GM23338 (cell line): ENCODE measurements around the gene LRMDA. TPM values are rescaled to one million over a fixed set of nuclear protein-coding genes. Genes with fewer than 3 reads are reported as not detected.

ENCODE experiments used
- ATAC-seq: fragments of 200-7000 bp; cut with Tn5 transposase; 3 replicates; pipeline ENCODE4 v1.9.1; 2020
- DNase-seq: peaks from one replicate; pipeline ENCODE4 v3.0.0-alpha.2; 2015; ENCODE audit warnings: low spot score
- H2AFZ ChIP-seq: fragments of 200-600 bp; sonication (generic); 2 replicates; pipeline ENCODE4 v1.8.0; 2016; ENCODE audit warnings: antibody characterized with exemption, mild to moderate bottlenecking, moderate library complexity
- H3F3A ChIP-seq: fragments of 200-600 bp; sonication (generic); replicated peaks from 2 replicates; pipeline ENCODE4 v1.8.0; 2017; ENCODE audit warnings: antibody characterized with exemption, mixed run types, low read depth
- H3K27ac ChIP-seq: fragments of 200-600 bp; sonication (generic); 2 replicates; pipeline ENCODE4 v1.6.1; 2016; ENCODE audit warnings: low read depth
- H3K27me3 ChIP-seq: fragments of 200-600 bp; sonication (generic); 2 replicates; pipeline ENCODE4 v1.8.0; 2016; ENCODE audit warnings: mild to moderate bottlenecking, mixed run types, moderate library complexity; ENCODE audit not compliant: insufficient read depth
- H3K36me3 ChIP-seq: fragments of 200-600 bp; sonication (generic); 2 replicates; pipeline ENCODE4 v1.8.0; 2016; ENCODE audit warnings: mild to moderate bottlenecking; ENCODE audit not compliant: insufficient read depth
- H3K4me1 ChIP-seq: fragments of 200-600 bp; sonication (generic); 2 replicates; pipeline ENCODE4 v1.8.0; 2016; ENCODE audit warnings: mild to moderate bottlenecking, moderate library complexity; ENCODE audit not compliant: insufficient read depth
- H3K4me2 ChIP-seq: fragments of 200-600 bp; sonication (generic); 2 replicates; pipeline ENCODE4 v1.7.1; 2017; ENCODE audit warnings: mixed run types
- H3K4me3 ChIP-seq: fragments of 200-600 bp; sonication (generic); 2 replicates; pipeline ENCODE4 v1.6.1; 2016; ENCODE audit warnings: mixed run types
- H3K79me2 ChIP-seq: fragments of 200-600 bp; sonication (generic); replicated peaks from 2 replicates; pipeline ENCODE4 v1.8.0; 2017; ENCODE audit warnings: mild to moderate bottlenecking; ENCODE audit not compliant: insufficient read depth
- H3K9me2 ChIP-seq: fragments of 200-600 bp; sonication (generic); 2 replicates; pipeline ENCODE4 v1.8.0; 2017; ENCODE audit not compliant: insufficient read depth
- H4K20me1 ChIP-seq: fragments of 200-600 bp; sonication (generic); replicated peaks from 2 replicates; pipeline ENCODE4 v1.8.0; 2017; ENCODE audit warnings: mild to moderate bottlenecking; ENCODE audit not compliant: insufficient read depth
- H3K27ac Mint-ChIP-seq: 2 replicates; pipeline ENCODE4 v1.8.0; 2020; ENCODE audit warnings: inconsistent platforms, mild to moderate bottlenecking, moderate library complexity, mixed read lengths
- H3K27me3 Mint-ChIP-seq: 3 replicates; pipeline ENCODE4 v1.8.0; 2022; ENCODE audit warnings: low read depth, mild to moderate bottlenecking, moderate library complexity, mixed read lengths, inconsistent platforms; ENCODE audit not compliant: insufficient read depth, poor library complexity
- H3K36me3 Mint-ChIP-seq: 3 replicates; pipeline ENCODE4 v1.8.0; 2021; ENCODE audit warnings: low read depth, mild to moderate bottlenecking, inconsistent platforms, moderate library complexity, mixed read lengths
- H3K4me1 Mint-ChIP-seq: 3 replicates; pipeline ENCODE4 v1.8.0; 2020; ENCODE audit warnings: mild to moderate bottlenecking, inconsistent platforms, mixed read lengths
- H3K4me3 Mint-ChIP-seq: 3 replicates; pipeline ENCODE4 v1.8.0; 2021; ENCODE audit warnings: moderate library complexity, mild to moderate bottlenecking, inconsistent platforms, mixed read lengths
- H3K9me3 Mint-ChIP-seq: 3 replicates; pipeline ENCODE4 v1.8.0; 2020; ENCODE audit warnings: moderate library complexity, mild to moderate bottlenecking, inconsistent platforms, mixed read lengths
- CREB1 ChIP-seq: fragments of 250-450 bp; sonication (Bioruptor Pico); IDR thresholded peaks from 2 replicates; pipeline ENCODE4 v1.5.0; 2020; ENCODE audit warnings: low read depth, mild to moderate bottlenecking, moderate library complexity
- EZH2 ChIP-seq: fragments of 200-600 bp; sonication (generic); IDR thresholded peaks from one replicate; pipeline ENCODE4 v1.8.0; 2017; ENCODE audit warnings: antibody characterized with exemption, mild to moderate bottlenecking, low read depth; ENCODE audit not compliant: unreplicated experiment
- EZH2phosphoT487 ChIP-seq: fragments of 200-600 bp; sonication (generic); IDR thresholded peaks from one replicate; pipeline ENCODE4 v1.8.1; 2018; ENCODE audit warnings: antibody characterized with exemption; ENCODE audit not compliant: unreplicated experiment
- JUNB ChIP-seq: IDR thresholded peaks from one replicate; pipeline ENCODE4 v1.6.1; 2016; ENCODE audit warnings: antibody characterized with exemption; ENCODE audit not compliant: unreplicated experiment
- NANOG ChIP-seq: IDR thresholded peaks from 2 replicates; pipeline ENCODE4 v1.6.1; 2016; ENCODE audit warnings: antibody characterized with exemption, borderline replicate concordance
- STAT1 ChIP-seq: IDR thresholded peaks from one replicate; pipeline ENCODE4 v1.6.1; 2016; ENCODE audit warnings: antibody characterized with exemption; ENCODE audit not compliant: unreplicated experiment
- ZNF331 ChIP-seq: fragments of 250-450 bp; sonication (Bioruptor Pico); IDR thresholded peaks from 2 replicates; pipeline ENCODE4 v1.5.0; 2020; ENCODE audit warnings: low read depth, mild to moderate bottlenecking, moderate library complexity
- polyA plus RNA-seq: library from polyadenylated mRNA; unstranded; fragments of >200 nt; fragmentation: Nextera tagmentation; extraction: Ambion mirVana; gene quantifications from 2 replicates; pipeline ENCODE4 v1.2.1, GENCODE V29; 2016
- total RNA-seq: library from RNA; depleted of rRNA; stranded (reverse); fragments of >200 nt; shearing (Covaris generic); gene quantifications from 2 replicates; pipeline ENCODE4 v1.2.3, GENCODE V29; 2014
- TF ChIP-seq, protein P1 (sequence below): fragments of 250-450 bp; sonication (Bioruptor Pico); IDR thresholded peaks from 2 replicates; pipeline ENCODE4 v1.5.0; 2020; ENCODE audit warnings: mild to moderate bottlenecking, moderate library complexity
- TF ChIP-seq, protein P2 (sequence below): IDR thresholded peaks from one replicate; pipeline ENCODE4 v1.6.1; 2018; ENCODE audit warnings: antibody characterized with exemption; ENCODE audit not compliant: unreplicated experiment
- TF ChIP-seq, protein P3 (sequence below): IDR thresholded peaks from 2 replicates; pipeline ENCODE4 v1.6.1; 2016; ENCODE audit warnings: antibody characterized with exemption
- TF ChIP-seq, protein P4 (sequence below), 2 experiments: fragments of 200-600 bp in 1 of 2; sonication (generic) in 1 of 2; conservative IDR thresholded peaks; 2 replicates each; pipeline versions ENCODE4 v1.5.1 to v1.6.1; 2016 to 2017; ENCODE audit warnings: antibody characterized with exemption in 2 of 2, low read depth in 2 of 2, mild to moderate bottlenecking in 2 of 2, moderate library complexity in 1 of 2

LRMDA gene
- total and polyA plus RNA-seq, 2 experiments from 2014 or later: 0.90 to 1.8 TPM

DNA sequence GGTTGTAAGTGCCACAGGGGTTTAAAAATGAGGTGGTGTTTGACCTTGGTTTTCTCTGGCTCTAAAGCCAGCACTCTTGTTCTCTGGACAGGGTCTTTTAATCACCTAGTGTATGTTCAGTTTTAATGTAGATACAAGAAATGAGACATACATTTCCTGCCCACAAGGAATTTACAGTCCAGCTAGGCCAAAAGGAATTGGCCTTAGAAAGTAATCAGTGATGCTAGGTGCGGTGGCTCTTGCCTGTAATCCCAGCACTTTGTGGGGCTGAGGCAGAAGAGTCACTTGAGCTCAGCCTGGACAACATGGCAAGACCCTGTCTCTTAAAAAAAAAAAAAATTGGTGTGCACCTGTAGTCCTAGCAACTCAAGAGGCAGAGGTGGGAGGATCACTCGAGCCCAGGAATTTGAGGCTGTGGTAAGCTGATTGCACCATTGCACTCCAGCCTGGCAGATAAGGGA is 100.2 kb downstream of the LRMDA start (continued):
- TF ChIP-seq, protein P1, sequence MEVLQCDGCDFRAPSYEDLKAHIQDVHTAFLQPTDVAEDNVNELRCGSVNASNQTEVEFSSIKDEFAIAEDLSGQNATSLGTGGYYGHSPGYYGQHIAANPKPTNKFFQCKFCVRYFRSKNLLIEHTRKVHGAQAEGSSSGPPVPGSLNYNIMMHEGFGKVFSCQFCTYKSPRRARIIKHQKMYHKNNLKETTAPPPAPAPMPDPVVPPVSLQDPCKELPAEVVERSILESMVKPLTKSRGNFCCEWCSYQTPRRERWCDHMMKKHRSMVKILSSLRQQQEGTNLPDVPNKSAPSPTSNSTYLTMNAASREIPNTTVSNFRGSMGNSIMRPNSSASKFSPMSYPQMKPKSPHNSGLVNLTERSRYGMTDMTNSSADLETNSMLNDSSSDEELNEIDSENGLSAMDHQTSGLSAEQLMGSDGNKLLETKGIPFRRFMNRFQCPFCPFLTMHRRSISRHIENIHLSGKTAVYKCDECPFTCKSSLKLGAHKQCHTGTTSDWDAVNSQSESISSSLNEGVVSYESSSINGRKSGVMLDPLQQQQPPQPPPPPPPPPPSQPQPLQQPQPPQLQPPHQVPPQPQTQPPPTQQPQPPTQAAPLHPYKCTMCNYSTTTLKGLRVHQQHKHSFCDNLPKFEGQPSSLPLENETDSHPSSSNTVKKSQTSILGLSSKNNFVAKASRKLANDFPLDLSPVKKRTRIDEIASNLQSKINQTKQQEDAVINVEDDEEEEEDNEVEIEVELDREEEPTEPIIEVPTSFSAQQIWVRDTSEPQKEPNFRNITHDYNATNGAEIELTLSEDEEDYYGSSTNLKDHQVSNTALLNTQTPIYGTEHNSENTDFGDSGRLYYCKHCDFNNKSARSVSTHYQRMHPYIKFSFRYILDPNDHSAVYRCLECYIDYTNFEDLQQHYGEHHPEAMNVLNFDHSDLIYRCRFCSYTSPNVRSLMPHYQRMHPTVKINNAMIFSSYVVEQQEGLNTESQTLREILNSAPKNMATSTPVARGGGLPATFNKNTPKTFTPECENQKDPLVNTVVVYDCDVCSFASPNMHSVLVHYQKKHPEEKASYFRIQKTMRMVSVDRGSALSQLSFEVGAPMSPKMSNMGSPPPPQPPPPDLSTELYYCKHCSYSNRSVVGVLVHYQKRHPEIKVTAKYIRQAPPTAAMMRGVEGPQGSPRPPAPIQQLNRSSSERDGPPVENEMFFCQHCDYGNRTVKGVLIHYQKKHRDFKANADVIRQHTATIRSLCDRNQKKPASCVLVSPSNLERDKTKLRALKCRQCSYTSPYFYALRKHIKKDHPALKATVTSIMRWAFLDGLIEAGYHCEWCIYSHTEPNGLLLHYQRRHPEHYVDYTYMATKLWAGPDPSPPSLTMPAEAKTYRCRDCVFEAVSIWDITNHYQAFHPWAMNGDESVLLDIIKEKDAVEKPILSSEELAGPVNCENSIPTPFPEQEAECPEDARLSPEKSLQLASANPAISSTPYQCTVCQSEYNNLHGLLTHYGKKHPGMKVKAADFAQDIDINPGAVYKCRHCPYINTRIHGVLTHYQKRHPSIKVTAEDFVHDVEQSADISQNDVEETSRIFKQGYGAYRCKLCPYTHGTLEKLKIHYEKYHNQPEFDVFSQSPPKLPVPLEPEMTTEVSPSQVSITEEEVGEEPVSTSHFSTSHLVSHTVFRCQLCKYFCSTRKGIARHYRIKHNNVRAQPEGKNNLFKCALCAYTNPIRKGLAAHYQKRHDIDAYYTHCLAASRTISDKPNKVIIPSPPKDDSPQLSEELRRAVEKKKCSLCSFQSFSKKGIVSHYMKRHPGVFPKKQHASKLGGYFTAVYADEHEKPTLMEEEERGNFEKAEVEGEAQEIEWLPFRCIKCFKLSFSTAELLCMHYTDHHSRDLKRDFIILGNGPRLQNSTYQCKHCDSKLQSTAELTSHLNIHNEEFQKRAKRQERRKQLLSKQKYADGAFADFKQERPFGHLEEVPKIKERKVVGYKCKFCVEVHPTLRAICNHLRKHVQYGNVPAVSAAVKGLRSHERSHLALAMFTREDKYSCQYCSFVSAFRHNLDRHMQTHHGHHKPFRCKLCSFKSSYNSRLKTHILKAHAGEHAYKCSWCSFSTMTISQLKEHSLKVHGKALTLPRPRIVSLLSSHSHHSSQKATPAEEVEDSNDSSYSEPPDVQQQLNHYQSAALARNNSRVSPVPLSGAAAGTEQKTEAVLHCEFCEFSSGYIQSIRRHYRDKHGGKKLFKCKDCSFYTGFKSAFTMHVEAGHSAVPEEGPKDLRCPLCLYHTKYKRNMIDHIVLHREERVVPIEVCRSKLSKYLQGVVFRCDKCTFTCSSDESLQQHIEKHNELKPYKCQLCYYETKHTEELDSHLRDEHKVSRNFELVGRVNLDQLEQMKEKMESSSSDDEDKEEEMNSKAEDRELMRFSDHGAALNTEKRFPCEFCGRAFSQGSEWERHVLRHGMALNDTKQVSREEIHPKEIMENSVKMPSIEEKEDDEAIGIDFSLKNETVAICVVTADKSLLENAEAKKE (CRISPR knock-in tag): no peak
- no peak for TF ChIP-seq NANOG

DNA sequence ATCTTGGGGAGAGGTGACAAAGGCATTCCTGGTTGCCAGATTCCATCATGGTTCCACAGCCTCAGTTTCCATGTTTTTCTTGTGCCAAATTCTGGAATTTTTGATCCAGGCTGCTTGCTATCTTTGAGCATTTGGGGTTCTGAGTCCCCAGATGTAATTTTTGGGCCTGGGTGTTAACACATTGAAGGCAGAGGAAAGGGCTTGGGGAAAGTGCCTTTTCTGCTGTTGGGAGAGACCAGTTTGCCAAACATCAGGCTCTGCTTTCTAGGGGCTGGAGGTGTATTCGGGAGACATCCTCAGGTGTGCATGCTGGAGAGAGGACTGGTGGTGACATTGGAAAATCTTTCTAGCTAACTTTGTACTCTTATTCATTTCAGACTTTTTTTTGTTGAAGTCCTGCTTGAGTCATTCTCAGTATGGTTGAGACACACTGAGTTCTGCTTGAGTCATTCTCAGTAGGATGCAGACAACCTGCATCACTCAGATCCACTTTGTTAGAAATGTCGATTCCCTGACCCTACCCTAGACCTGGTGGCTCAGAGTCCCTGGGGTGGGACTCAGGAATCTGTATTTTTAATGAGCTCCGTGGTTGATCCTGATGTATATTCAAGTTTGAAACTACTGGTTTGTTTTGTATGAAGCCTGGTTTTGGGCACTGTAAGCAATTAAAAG is 101.0 kb downstream of the LRMDA start:
- no peak overlapping the region for H3K4me3 Mint-ChIP-seq
- Histone ChIP-seq H4K20me1 (no peaks in the 10 kb centered on the region), H3K4me1 (peaks cover 5% of the 10 kb centered on the region; the same call in 1 of the 2 replicates), H3K4me2 (no peak overlapping the region), H3K27ac (no peak overlapping the region), H3K27me3 (no peaks in the 10 kb centered on the region), H3K4me3 (no peak overlapping the region), H2AFZ (no peak overlapping the region), H3F3A (no peaks in the 10 kb centered on the region), H3K36me3 (no peaks in the 10 kb centered on the region), H3K79me2 (no peaks in the 10 kb centered on the region), H3K9me2 (peaks cover 6% of the 10 kb centered on the region; the same call in 1 of the 2 replicates)
- no peaks in the 10 kb centered on the region for H3K36me3 Mint-ChIP-seq
- peaks cover 11% of the 10 kb centered on the region for H3K4me1 Mint-ChIP-seq
- H3K9me3 Mint-ChIP-seq: no peaks in the 10 kb centered on the region; the same call in 2 of the 3 replicates
- TF ChIP-seq CREB1 (CRISPR knock-in tag) (no peak), EZH2 (no peak), ZNF331 (CRISPR knock-in tag) (no peak), EZH2phosphoT487 (no peak), STAT1 (no peak), JUNB (no peak)
- TF ChIP-seq, protein P2, sequence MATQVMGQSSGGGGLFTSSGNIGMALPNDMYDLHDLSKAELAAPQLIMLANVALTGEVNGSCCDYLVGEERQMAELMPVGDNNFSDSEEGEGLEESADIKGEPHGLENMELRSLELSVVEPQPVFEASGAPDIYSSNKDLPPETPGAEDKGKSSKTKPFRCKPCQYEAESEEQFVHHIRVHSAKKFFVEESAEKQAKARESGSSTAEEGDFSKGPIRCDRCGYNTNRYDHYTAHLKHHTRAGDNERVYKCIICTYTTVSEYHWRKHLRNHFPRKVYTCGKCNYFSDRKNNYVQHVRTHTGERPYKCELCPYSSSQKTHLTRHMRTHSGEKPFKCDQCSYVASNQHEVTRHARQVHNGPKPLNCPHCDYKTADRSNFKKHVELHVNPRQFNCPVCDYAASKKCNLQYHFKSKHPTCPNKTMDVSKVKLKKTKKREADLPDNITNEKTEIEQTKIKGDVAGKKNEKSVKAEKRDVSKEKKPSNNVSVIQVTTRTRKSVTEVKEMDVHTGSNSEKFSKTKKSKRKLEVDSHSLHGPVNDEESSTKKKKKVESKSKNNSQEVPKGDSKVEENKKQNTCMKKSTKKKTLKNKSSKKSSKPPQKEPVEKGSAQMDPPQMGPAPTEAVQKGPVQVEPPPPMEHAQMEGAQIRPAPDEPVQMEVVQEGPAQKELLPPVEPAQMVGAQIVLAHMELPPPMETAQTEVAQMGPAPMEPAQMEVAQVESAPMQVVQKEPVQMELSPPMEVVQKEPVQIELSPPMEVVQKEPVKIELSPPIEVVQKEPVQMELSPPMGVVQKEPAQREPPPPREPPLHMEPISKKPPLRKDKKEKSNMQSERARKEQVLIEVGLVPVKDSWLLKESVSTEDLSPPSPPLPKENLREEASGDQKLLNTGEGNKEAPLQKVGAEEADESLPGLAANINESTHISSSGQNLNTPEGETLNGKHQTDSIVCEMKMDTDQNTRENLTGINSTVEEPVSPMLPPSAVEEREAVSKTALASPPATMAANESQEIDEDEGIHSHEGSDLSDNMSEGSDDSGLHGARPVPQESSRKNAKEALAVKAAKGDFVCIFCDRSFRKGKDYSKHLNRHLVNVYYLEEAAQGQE: no peak
- TF ChIP-seq, protein P3, sequence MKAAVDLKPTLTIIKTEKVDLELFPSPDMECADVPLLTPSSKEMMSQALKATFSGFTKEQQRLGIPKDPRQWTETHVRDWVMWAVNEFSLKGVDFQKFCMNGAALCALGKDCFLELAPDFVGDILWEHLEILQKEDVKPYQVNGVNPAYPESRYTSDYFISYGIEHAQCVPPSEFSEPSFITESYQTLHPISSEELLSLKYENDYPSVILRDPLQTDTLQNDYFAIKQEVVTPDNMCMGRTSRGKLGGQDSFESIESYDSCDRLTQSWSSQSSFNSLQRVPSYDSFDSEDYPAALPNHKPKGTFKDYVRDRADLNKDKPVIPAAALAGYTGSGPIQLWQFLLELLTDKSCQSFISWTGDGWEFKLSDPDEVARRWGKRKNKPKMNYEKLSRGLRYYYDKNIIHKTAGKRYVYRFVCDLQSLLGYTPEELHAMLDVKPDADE: no peak
- TF ChIP-seq, protein P4, sequence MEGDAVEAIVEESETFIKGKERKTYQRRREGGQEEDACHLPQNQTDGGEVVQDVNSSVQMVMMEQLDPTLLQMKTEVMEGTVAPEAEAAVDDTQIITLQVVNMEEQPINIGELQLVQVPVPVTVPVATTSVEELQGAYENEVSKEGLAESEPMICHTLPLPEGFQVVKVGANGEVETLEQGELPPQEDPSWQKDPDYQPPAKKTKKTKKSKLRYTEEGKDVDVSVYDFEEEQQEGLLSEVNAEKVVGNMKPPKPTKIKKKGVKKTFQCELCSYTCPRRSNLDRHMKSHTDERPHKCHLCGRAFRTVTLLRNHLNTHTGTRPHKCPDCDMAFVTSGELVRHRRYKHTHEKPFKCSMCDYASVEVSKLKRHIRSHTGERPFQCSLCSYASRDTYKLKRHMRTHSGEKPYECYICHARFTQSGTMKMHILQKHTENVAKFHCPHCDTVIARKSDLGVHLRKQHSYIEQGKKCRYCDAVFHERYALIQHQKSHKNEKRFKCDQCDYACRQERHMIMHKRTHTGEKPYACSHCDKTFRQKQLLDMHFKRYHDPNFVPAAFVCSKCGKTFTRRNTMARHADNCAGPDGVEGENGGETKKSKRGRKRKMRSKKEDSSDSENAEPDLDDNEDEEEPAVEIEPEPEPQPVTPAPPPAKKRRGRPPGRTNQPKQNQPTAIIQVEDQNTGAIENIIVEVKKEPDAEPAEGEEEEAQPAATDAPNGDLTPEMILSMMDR (conservative IDR thresholded peaks at IDR 0.05; ENCODE audit: low read depth in 2 of 2): no peak
- peaks cover 3% of the 10 kb centered on the region for H3K27me3 Mint-ChIP-seq
- no peak overlapping the region for H3K27ac Mint-ChIP-seq
- DNase-seq (no peak), ATAC-seq (no peak)
